Coronary artery (tissue), 2 donors: ENCODE measurements around the gene RAB20.

ENCODE experiments used
- DNase-seq: peaks from one replicate; pipeline ENCODE4 v3.0.0-alpha.2; 2017; ENCODE audit warnings: low spot score
- H3K27ac ChIP-seq, 2 donors: fragments of 200-600 bp; sonication (generic); one replicate each; pipeline ENCODE4 v1.5.1; 2016 to 2019
- H3K4me3 ChIP-seq: fragments of 200-600 bp; sonication (generic); 2 replicates; pipeline ENCODE4 v1.5.1; 2016; ENCODE audit warnings: mild to moderate bottlenecking, moderate library complexity
- CTCF ChIP-seq: fragments of 200-600 bp; sonication (generic); IDR thresholded peaks from one replicate; pipeline ENCODE4 v1.5.1; 2019; ENCODE audit warnings: antibody characterized with exemption

The RAB20 gene

GRCh38 chr13:110512198-110512740 is 49.3 kb downstream of the RAB20 start:
- H3K27ac ChIP-seq: peak overlapping the region in 1 of 2 donors; percentile 17
- DNase-seq: no peak
- no peak overlapping the region for H3K4me3 ChIP-seq
- no peak for TF ChIP-seq CTCF

GRCh38 chr13:110511509-110512181 is 49.9 kb downstream of the RAB20 start:
- no peak for DNase-seq
- no peak for TF ChIP-seq CTCF
- Histone ChIP-seq H3K4me3 (no peak overlapping the region), H3K27ac (no peak overlapping the region)

- Histone ChIP-seq H3K4me3 (no peak overlapping the region), H3K27ac (peak overlapping the region; percentile 34 to 72)
- no peak for TF ChIP-seq CTCF
- DNase-seq: no peak
Measured at GRCh38 chr13:110509971-110510786, 51.3 kb downstream of the RAB20 start.

GRCh38 chr13:110509478-110509926 is 52.0 kb downstream of the RAB20 start:
- H3K27ac ChIP-seq: peak overlapping the region; percentile 34 to 72

GRCh38 chr13:110507678-110508381 is 53.7 kb downstream of the RAB20 start:
- Histone ChIP-seq H3K27ac (peak overlapping the region; percentile 71 to 87), H3K4me3 (peak overlapping the region; percentile 9)
- TF ChIP-seq CTCF: no peak
- peak; percentile 74 for DNase-seq

More at GRCh38 chr13:110509478-110509926, 52.0 kb downstream of the RAB20 start:
- no peak overlapping the region for H3K4me3 ChIP-seq
- no peak for TF ChIP-seq CTCF
- DNase-seq: no peak

- Histone ChIP-seq H3K27ac (peak overlapping the region; percentile 71 to 87), H3K4me3 (peak overlapping the region; percentile 2)
- no peak for TF ChIP-seq CTCF
- DNase-seq: peak; percentile 92
Measured at GRCh38 chr13:110506859-110507566, 54.5 kb downstream of the RAB20 start.
